Activated T-cell treated with anti-CD3 and anti-CD28 coated beads for 4 hours (primary cell): ENCODE data around the gene MCC.

ENCODE experiments used
- DNase-seq: peaks from one replicate; pipeline ENCODE4 v3.0.0-alpha.2; 2020

Gene MCC

GRCh38 chr5:113193311-113193978 lies 294.8 kb downstream of the MCC start:
- DNase-seq, result no peak

GRCh38 chr5:113192541-113192940 lies 295.7 kb downstream of the MCC start:
- no peak for DNase-seq

- DNase-seq, result no peak
These were observed 297.9 kb downstream of the MCC start for GRCh38 chr5:113190347-113190746.

- DNase-seq, result no peak
These were observed 299.0 kb downstream of the MCC start for GRCh38 chr5:113189291-113189690.

GRCh38 chr5:113188436-113188835 lies 299.8 kb downstream of the MCC start:
- no peak for DNase-seq

GRCh38 chr5:113187906-113188305 lies 300.3 kb downstream of the MCC start:
- DNase-seq, result no peak

- DNase-seq, result no peak
These were observed 302.2 kb downstream of the MCC start for GRCh38 chr5:113186061-113186460.

- DNase-seq, result no peak
These were observed 304.6 kb downstream of the MCC start for GRCh38 chr5:113183694-113184093.

GRCh38 chr5:113182658-113183344 lies 305.5 kb downstream of the MCC start:
- no peak for DNase-seq

GRCh38 chr5:113181853-113182490 lies 306.3 kb downstream of the MCC start:
- DNase-seq, result no peak

- DNase-seq, result no peak
These were observed 306.8 kb downstream of the MCC start for GRCh38 chr5:113181409-113181808.

GRCh38 chr5:113179156-113179555 lies 309.1 kb downstream of the MCC start:
- no peak for DNase-seq

GRCh38 chr5:113178073-113178779 lies 310.0 kb downstream of the MCC start:
- no peak for DNase-seq

GRCh38 chr5:113177225-113177624 lies 311.0 kb downstream of the MCC start:
- DNase-seq, result no peak

GRCh38 chr5:113176734-113177133 lies 311.5 kb downstream of the MCC start:
- no peak for DNase-seq

- DNase-seq, result no peak
These were observed 312.1 kb downstream of the MCC start for GRCh38 chr5:113176196-113176595.

GRCh38 chr5:113172231-113172826 lies 315.9 kb downstream of the MCC start:
- no peak for DNase-seq

GRCh38 chr5:113171520-113171919 lies 316.7 kb downstream of the MCC start:
- DNase-seq, result no peak

- DNase-seq, result no peak
These were observed 317.5 kb downstream of the MCC start for GRCh38 chr5:113170707-113171106.

- DNase-seq, result no peak
These were observed 318.5 kb downstream of the MCC start for GRCh38 chr5:113169720-113170119.

GRCh38 chr5:113167985-113168384 lies 320.3 kb downstream of the MCC start:
- no peak for DNase-seq

- DNase-seq, result no peak
These were observed 321.3 kb downstream of the MCC start for GRCh38 chr5:113166852-113167366.

GRCh38 chr5:113166261-113166660 lies 322.0 kb downstream of the MCC start:
- no peak for DNase-seq
